A673 (cell line): ENCODE data around the gene FGGY.

Experiments used
- EZH2 ChIP-seq: fragments of 200-600 bp; sonication (generic); IDR thresholded peaks from 2 replicates; pipeline ENCODE4 v1.6.1; 2017; ENCODE audit warnings: borderline replicate concordance, low read depth, mild to moderate bottlenecking, mixed read lengths, antibody characterized with exemption, low read length; ENCODE audit not compliant: poor library complexity, severe bottlenecking
- TF ChIP-seq, protein P1 (sequence below): fragments of 300-800, 200-600 bp; sonication (generic); conservative IDR thresholded peaks from 2 replicates; pipeline ENCODE4 v1.5.1; 2017; ENCODE audit warnings: low read depth, mild to moderate bottlenecking, antibody characterized with exemption, low read length, moderate library complexity, mixed read lengths

GRCh38 chr1:59733443-59734141 lies 436.7 kb downstream of the FGGY start:
- TF ChIP-seq, protein P1, sequence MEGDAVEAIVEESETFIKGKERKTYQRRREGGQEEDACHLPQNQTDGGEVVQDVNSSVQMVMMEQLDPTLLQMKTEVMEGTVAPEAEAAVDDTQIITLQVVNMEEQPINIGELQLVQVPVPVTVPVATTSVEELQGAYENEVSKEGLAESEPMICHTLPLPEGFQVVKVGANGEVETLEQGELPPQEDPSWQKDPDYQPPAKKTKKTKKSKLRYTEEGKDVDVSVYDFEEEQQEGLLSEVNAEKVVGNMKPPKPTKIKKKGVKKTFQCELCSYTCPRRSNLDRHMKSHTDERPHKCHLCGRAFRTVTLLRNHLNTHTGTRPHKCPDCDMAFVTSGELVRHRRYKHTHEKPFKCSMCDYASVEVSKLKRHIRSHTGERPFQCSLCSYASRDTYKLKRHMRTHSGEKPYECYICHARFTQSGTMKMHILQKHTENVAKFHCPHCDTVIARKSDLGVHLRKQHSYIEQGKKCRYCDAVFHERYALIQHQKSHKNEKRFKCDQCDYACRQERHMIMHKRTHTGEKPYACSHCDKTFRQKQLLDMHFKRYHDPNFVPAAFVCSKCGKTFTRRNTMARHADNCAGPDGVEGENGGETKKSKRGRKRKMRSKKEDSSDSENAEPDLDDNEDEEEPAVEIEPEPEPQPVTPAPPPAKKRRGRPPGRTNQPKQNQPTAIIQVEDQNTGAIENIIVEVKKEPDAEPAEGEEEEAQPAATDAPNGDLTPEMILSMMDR, result no peak
- no peak for TF ChIP-seq EZH2
